H9 (cell line): ENCODE data around the gene BAIAP2. TPM values are rescaled to one million over a fixed set of nuclear protein-coding genes. Genes with fewer than 3 reads are reported as not detected.

ENCODE experiments used
- DNase-seq: peaks from one replicate; pipeline ENCODE4 v3.0.0-alpha.2; 2017
- H2AFZ ChIP-seq: one replicate; pipeline ENCODE4 v1.6.1; 2013; ENCODE audit warnings: mild to moderate bottlenecking, low read length, control low read depth, moderate library complexity
- H2AK5ac ChIP-seq: 2 replicates; pipeline ENCODE4 v1.6.1; 2013; ENCODE audit warnings: low read length, control low read depth, mixed read lengths; ENCODE audit not compliant: insufficient read length
- H2BK120ac ChIP-seq: one replicate; pipeline ENCODE4 v1.6.1; 2013; ENCODE audit warnings: low read depth, mild to moderate bottlenecking, low read length, control low read depth, inconsistent platforms; ENCODE audit not compliant: poor library complexity, severe bottlenecking
- H2BK12ac ChIP-seq: 2 replicates; pipeline ENCODE4 v1.6.1; 2013; ENCODE audit warnings: low read length, control low read depth, mixed read lengths, low read depth; ENCODE audit not compliant: insufficient read length
- H2BK15ac ChIP-seq: 2 replicates; pipeline ENCODE4 v1.6.1; 2013; ENCODE audit warnings: low read depth, low read length, control low read depth
- H2BK20ac ChIP-seq: one replicate; pipeline ENCODE4 v1.6.1; 2013; ENCODE audit warnings: low read depth, mild to moderate bottlenecking, low read length, control low read depth, inconsistent platforms; ENCODE audit not compliant: poor library complexity, severe bottlenecking
- H2BK5ac ChIP-seq: 2 replicates; pipeline ENCODE4 v1.6.1; 2013; ENCODE audit warnings: low read length, control low read depth, mixed read lengths; ENCODE audit not compliant: insufficient read length
- H3K14ac ChIP-seq: 2 replicates; pipeline ENCODE4 v1.6.1; 2013; ENCODE audit warnings: low read length, control low read depth; ENCODE audit not compliant: insufficient read depth
- H3K18ac ChIP-seq: 2 replicates; pipeline ENCODE4 v1.6.1; 2013; ENCODE audit warnings: low read depth, mild to moderate bottlenecking, mixed read lengths, low read length, control low read depth; ENCODE audit not compliant: insufficient read length
- H3K23ac ChIP-seq: 2 replicates; pipeline ENCODE4 v1.6.1; 2013; ENCODE audit warnings: low read length, control low read depth, mixed read lengths, low read depth; ENCODE audit not compliant: insufficient read length
- H3K23me2 ChIP-seq: 2 replicates; pipeline ENCODE4 v1.6.1; 2013; ENCODE audit warnings: low read depth, mild to moderate bottlenecking, mixed read lengths, low read length, control low read depth; ENCODE audit not compliant: insufficient read length, poor library complexity, severe bottlenecking
- H3K27ac ChIP-seq: 2 replicates; pipeline ENCODE4 v1.5.1; 2013; ENCODE audit warnings: low read length, control low read depth, mixed read lengths, low read depth; ENCODE audit not compliant: insufficient read length
- H3K27me3 ChIP-seq: 2 replicates; pipeline ENCODE4 v1.6.1; 2013; ENCODE audit warnings: low read length, control low read depth, inconsistent platforms; ENCODE audit not compliant: insufficient read depth
- H3K4ac ChIP-seq: 2 replicates; pipeline ENCODE4 v1.6.1; 2013; ENCODE audit warnings: low read depth, mild to moderate bottlenecking, control low read depth, inconsistent platforms, low read length, moderate library complexity
- H3K4me1 ChIP-seq: 2 replicates; pipeline ENCODE4 v1.6.1; 2013; ENCODE audit warnings: low read length, control low read depth, inconsistent platforms; ENCODE audit not compliant: insufficient read depth
- H3K4me2 ChIP-seq: 2 replicates; pipeline ENCODE4 v1.6.1; 2013; ENCODE audit warnings: low read length, control low read depth, mixed read lengths; ENCODE audit not compliant: insufficient read length, insufficient read depth
- H3K56ac ChIP-seq: 2 replicates; pipeline ENCODE4 v1.6.1; 2013; ENCODE audit warnings: low read depth, mild to moderate bottlenecking, mixed read lengths, low read length, control low read depth; ENCODE audit not compliant: insufficient read length
- H3K79me1 ChIP-seq: 2 replicates; pipeline ENCODE4 v1.6.1; 2013; ENCODE audit warnings: low read depth, mild to moderate bottlenecking, moderate library complexity, low read length, control low read depth, inconsistent platforms; ENCODE audit not compliant: insufficient read depth, poor library complexity, severe bottlenecking
- H3K79me2 ChIP-seq: 2 replicates; pipeline ENCODE4 v1.6.1; 2013; ENCODE audit warnings: low read length, control low read depth, inconsistent platforms; ENCODE audit not compliant: insufficient read depth
- H3K9ac ChIP-seq: 2 replicates; pipeline ENCODE4 v1.6.1; 2013; ENCODE audit warnings: low read length, control low read depth, mixed read lengths; ENCODE audit not compliant: insufficient read length; ENCODE audit errors: extremely low read depth
- H3K9me3 ChIP-seq: one replicate; pipeline ENCODE4 v1.6.1; 2013; ENCODE audit warnings: low read depth, low read length, inconsistent platforms; ENCODE audit not compliant: control insufficient read depth
- H3T11ph ChIP-seq: one replicate; pipeline ENCODE4 v1.6.1; 2013; ENCODE audit warnings: mild to moderate bottlenecking, low read length, control low read depth, inconsistent platforms
- H4K20me1 ChIP-seq: one replicate; pipeline ENCODE4 v1.6.1; 2013; ENCODE audit not compliant: control insufficient read depth, insufficient read length, insufficient read depth
- H4K5ac ChIP-seq: 2 replicates; pipeline ENCODE4 v1.6.1; 2013; ENCODE audit warnings: low read depth, mild to moderate bottlenecking, mixed read lengths, low read length, control low read depth; ENCODE audit not compliant: insufficient read length
- H4K8ac ChIP-seq: replicated peaks from 2 replicates; pipeline ENCODE4 v1.6.1; 2013; ENCODE audit warnings: low read length, control low read depth, mixed read lengths, low read depth; ENCODE audit not compliant: insufficient read length
- H4K91ac ChIP-seq: 2 replicates; pipeline ENCODE4 v1.6.1; 2013; ENCODE audit warnings: low read depth, mild to moderate bottlenecking, moderate library complexity, mixed read lengths, low read length, control low read depth; ENCODE audit not compliant: insufficient read length
- H3K27ac Mint-ChIP-seq, 3 experiments: 2 replicates in 2 of 3; 3 replicates in 1 of 3; pipeline ENCODE4 v1.8.0; 2020 to 2021; ENCODE audit warnings: mixed read lengths in 3 of 3, mild to moderate bottlenecking in 1 of 3, moderate library complexity in 1 of 3
- H3K27me3 Mint-ChIP-seq: 2 replicates; pipeline ENCODE4 v1.8.0; 2021; ENCODE audit warnings: low read depth, mild to moderate bottlenecking, moderate library complexity, mixed read lengths
- H3K36me3 Mint-ChIP-seq, 3 experiments: 2 replicates in 2 of 3; 3 replicates in 1 of 3; pipeline ENCODE4 v1.8.0; 2020 to 2021; ENCODE audit warnings: low read depth in 3 of 3, mixed read lengths in 3 of 3; ENCODE audit not compliant: insufficient read depth in 1 of 3
- H3K4me1 Mint-ChIP-seq, 2 experiments: 2 replicates each; pipeline ENCODE4 v1.8.0; 2020; ENCODE audit warnings: mixed read lengths in 2 of 2
- H3K4me3 Mint-ChIP-seq, 2 experiments: 2 replicates in 1 of 2; 3 replicates in 1 of 2; pipeline ENCODE4 v1.8.0; 2020 to 2021; ENCODE audit warnings: mild to moderate bottlenecking in 2 of 2, mixed read lengths in 2 of 2, moderate library complexity in 1 of 2
- H3K9me3 Mint-ChIP-seq, 2 experiments: 2 replicates in 1 of 2; 3 replicates in 1 of 2; pipeline ENCODE4 v1.8.0; 2020; ENCODE audit warnings: mild to moderate bottlenecking in 2 of 2, mixed read lengths in 2 of 2, moderate library complexity in 1 of 2
- CTCF ChIP-seq: fragments of 200-600 bp; sonication (generic); conservative IDR thresholded peaks from 3 replicates; pipeline ENCODE4 v1.8.0; 2021; ENCODE audit warnings: antibody characterized with exemption, mild to moderate bottlenecking
- WGBS: extraction: QIAGEN DNeasy Blood & Tissue Kit; methylation state at CpG from one replicate; pipeline ENCODE4 v1.1.7; 2013; ENCODE audit warnings: missing lambda C conversion rate, low lambda C conversion rate, mixed read lengths; ENCODE audit not compliant: insufficient read length; ENCODE audit errors: extremely low coverage; 5-methylcytosine and 5-hydroxymethylcytosine counted together
- total RNA-seq: library from RNA; stranded (reverse); gene quantifications from 2 replicates; pipeline ENCODE4 v1.2.1, GENCODE V29; 2021

The BAIAP2 gene
- total RNA-seq, 1 experiment from 2014 or later: 27.8 TPM

- WGBS: no CpG with 5 or more reads among the region's 24 CpGs
- Histone ChIP-seq H3K14ac (no peak overlapping the region), H4K8ac (no peak overlapping the region), H3T11ph (no peak overlapping the region), H3K56ac (no peak overlapping the region), H2AFZ (no peak overlapping the region), H3K9me3 (no peaks in the 10 kb centered on the region), H3K4me1 (no peaks in the 10 kb centered on the region), H2BK120ac (no peak overlapping the region), H3K27me3 (no peaks in the 10 kb centered on the region), H3K4ac (no peak overlapping the region), H3K18ac (no peak overlapping the region), H3K27ac (no peak overlapping the region), H2BK5ac (no peak overlapping the region), H3K9ac (no peak overlapping the region), H3K79me1 (no peaks in the 10 kb centered on the region), H3K79me2 (no peaks in the 10 kb centered on the region), H2AK5ac (no peak overlapping the region), H3K4me2 (no peak overlapping the region), H3K23me2 (peaks cover 2% of the 10 kb centered on the region), H4K5ac (no peak overlapping the region), H2BK20ac (no peak overlapping the region), H4K20me1 (no peaks in the 10 kb centered on the region), H4K91ac (no peak overlapping the region), H2BK12ac (no peak overlapping the region), H2BK15ac (no peak overlapping the region), H3K23ac (no peak overlapping the region)
- DNase-seq: no peak
- H3K36me3 Mint-ChIP-seq: no peaks in the 10 kb centered on the region
- H3K27me3 Mint-ChIP-seq: peaks cover 35% of the 10 kb centered on the region
- peaks cover 13 to 27% of the 10 kb centered on the region in 2 experiments for H3K4me1 Mint-ChIP-seq
- H3K9me3 Mint-ChIP-seq: peaks cover 4 to 6% of the 10 kb centered on the region in 2 experiments; a peak in 2 of 5 replicates
- no peak for TF ChIP-seq CTCF
- H3K4me3 Mint-ChIP-seq: no peak overlapping the region
- no peak overlapping the region for H3K27ac Mint-ChIP-seq
Measured at GRCh38 chr17:81020767-81021497, 14.0 kb upstream of the BAIAP2 start.
